ENCODE measurements around the gene NDUFAF8. TPM values are rescaled to one million over a fixed set of nuclear protein-coding genes. Genes with fewer than 3 reads are reported as not detected.
"Not testable (repeated sequence)": the region's sequence is repeated elsewhere in the genome, so short reads cannot be mapped to it uniquely, and the experiment has no call there.

The NDUFAF8 gene
- total RNA-seq, 1 experiment from 2014 or later = 65.0 TPM

DNA sequence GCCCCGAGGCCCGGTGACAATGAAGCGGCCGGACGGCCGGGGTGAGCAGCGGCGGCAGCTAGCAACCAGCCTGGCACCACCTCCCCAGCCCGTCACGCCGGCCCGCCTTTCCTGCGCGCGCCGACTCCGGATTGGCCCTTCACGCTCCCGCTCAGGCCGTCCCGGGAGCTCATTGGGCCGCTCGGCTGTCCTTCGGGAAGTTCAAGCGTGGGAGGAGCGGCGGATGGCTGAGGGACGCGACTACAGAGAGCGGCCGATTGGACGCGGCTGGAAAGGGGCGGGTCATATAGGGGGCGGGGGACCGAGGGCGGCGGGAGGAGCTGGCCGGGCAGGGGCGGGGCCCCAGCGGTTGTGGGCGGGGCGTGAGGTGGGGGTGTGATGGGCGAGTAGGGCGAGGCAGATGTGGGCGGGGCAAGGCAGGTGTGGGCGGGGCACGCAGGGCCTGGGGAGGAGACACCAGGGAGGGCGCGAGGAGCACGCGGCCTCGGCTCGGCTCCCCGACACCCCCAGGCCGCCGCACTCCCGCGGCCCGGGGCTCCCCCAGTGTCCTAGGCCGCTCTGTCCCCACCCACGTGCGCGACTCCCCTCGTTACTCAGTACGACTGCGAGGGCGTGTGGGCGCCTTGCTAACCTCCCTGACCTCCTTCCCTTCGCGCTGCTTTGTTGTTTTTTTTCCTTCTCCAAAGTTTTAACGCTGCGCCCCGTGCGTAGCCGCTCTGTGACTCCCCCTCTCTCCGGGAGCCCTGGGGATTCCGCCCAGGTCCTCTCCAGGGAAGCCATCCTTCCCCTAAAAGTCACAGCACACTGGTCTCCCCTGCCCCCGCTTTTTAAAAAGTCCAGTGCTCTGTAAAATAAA, 16.0 kb upstream of the NDUFAF8 start, which contains the start of gene CEP131:
Gene CEP131, minus strand, starts transcription at position 60 of the 856 bp plus-strand sequence. CDS start 2,909 bp downstream, outside the sequence.
- Mint-ChIP-seq H3K27ac (ENCODE audit: unreplicated experiment) (peak within 1 kb of the TSS; percentile 90), H3K36me3 (ENCODE audit: insufficient read depth, unreplicated experiment) (peaks cover 10% of the 10 kb centered on the region), H3K9me3 (ENCODE audit: unreplicated experiment) (no peaks in the 10 kb centered on the region), H3K4me1 (ENCODE audit: low read depth, unreplicated experiment) (no peaks in the 10 kb centered on the region), H3K27me3 (ENCODE audit: insufficient read depth, unreplicated experiment) (no peaks in the 10 kb centered on the region), H3K4me3 (ENCODE audit: unreplicated experiment) (peak within 1 kb of the TSS; percentile 80)
- TF ChIP-seq, protein P1, sequence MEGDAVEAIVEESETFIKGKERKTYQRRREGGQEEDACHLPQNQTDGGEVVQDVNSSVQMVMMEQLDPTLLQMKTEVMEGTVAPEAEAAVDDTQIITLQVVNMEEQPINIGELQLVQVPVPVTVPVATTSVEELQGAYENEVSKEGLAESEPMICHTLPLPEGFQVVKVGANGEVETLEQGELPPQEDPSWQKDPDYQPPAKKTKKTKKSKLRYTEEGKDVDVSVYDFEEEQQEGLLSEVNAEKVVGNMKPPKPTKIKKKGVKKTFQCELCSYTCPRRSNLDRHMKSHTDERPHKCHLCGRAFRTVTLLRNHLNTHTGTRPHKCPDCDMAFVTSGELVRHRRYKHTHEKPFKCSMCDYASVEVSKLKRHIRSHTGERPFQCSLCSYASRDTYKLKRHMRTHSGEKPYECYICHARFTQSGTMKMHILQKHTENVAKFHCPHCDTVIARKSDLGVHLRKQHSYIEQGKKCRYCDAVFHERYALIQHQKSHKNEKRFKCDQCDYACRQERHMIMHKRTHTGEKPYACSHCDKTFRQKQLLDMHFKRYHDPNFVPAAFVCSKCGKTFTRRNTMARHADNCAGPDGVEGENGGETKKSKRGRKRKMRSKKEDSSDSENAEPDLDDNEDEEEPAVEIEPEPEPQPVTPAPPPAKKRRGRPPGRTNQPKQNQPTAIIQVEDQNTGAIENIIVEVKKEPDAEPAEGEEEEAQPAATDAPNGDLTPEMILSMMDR (IDR thresholded peaks at IDR 0.05; ENCODE audit: insufficient read depth in 1 of 2, low read depth in 1 of 2, low read length in 1 of 2, severe bottlenecking in 1 of 2, unreplicated experiment in 1 of 2) = no peak
- Histone ChIP-seq H3K27me3 (replicated peaks; ENCODE audit: control insufficient read depth, insufficient read depth, low read length) (no peaks in the 10 kb centered on the region), H3K9me3 (0 out of 2 replicates have a peak, but pooled peaks cover 3% of the 10 kb centered on the region), H3K36me3 (ENCODE audit: control insufficient read depth, insufficient read depth, low read length) (no peaks in the 10 kb centered on the region), H3K4me1 (peaks cover 9% of the 10 kb centered on the region), H3K4me3 (ENCODE audit: low read depth, low read length) (peak within 1 kb of the TSS; percentile 95)
- intact Hi-C loops (cut with micrococcal nuclease; ENCODE audit: unreplicated experiment) = loop anchor here (1.0 to 5.0 kb wide), 4 partner anchors 16 to 186 kb away; partner anchors contain the start of genes BAHCC1, BAIAP2, NDUFAF8 and TEPSIN
- POLR2A ChIA-PET = interaction anchor here (0.5 to 1.3 kb wide), 23 partner anchors 12 to 997 kb away, joined by 3 to 34 read pairs (median 4); partner anchors contain the start of genes ACTG1, BAHCC1, NDUFAF8 and NPLOC4
- CTCF ChIA-PET = interaction anchor here (0.6 to 1.3 kb wide), 17 partner anchors 11 to 489 kb away, joined by 3 to 12 read pairs (median 5); partner anchors contain the start of genes BAHCC1, CHMP6, NDUFAF8 and TEPSIN
- peak; percentile 99 to 100 for DNase-seq
- BruUV-seq (replicated peaks) = no TSS peak

DNA sequence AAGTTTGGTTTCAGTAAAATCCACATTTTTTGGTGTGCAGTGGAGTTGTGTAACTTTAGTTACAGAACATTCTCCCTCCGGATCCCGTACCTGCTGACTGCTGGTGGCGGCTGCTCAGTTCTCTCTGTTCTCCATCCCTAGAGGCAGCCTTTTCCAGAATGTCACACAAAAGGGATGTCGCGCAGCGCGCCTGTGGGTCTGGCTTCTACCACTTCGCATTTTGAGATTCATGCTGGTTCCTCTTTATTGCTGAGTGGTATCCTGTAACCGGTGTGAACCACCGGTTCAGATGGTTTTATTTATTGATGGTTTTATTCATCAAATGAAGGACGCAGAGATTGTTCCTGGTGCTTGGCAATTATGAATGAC, 15.4 kb upstream of the NDUFAF8 start:
- Mint-ChIP-seq H3K27me3 (ENCODE audit: insufficient read depth, unreplicated experiment) (no peaks in the 10 kb centered on the region), H3K27ac (ENCODE audit: unreplicated experiment) (peak overlapping the region; percentile 90), H3K9me3 (ENCODE audit: unreplicated experiment) (no peaks in the 10 kb centered on the region), H3K4me3 (ENCODE audit: unreplicated experiment) (peak overlapping the region; percentile 80), H3K36me3 (ENCODE audit: insufficient read depth, unreplicated experiment) (peaks cover 10% of the 10 kb centered on the region), H3K4me1 (ENCODE audit: low read depth, unreplicated experiment) (no peaks in the 10 kb centered on the region)
- Histone ChIP-seq H3K4me1 (peaks cover 9% of the 10 kb centered on the region), H3K9me3 (0 out of 2 replicates have a peak, but pooled peaks cover 3% of the 10 kb centered on the region), H3K4me3 (ENCODE audit: low read depth, low read length) (peak overlapping the region; percentile 70), H3K36me3 (ENCODE audit: control insufficient read depth, insufficient read depth, low read length) (no peaks in the 10 kb centered on the region), H3K27me3 (replicated peaks; ENCODE audit: control insufficient read depth, insufficient read depth, low read length) (no peaks in the 10 kb centered on the region)
- ChIA-PET CTCF (no interaction called here), POLR2A (no interaction called here)
- TF ChIP-seq, protein P1 (IDR thresholded peaks at IDR 0.05; ENCODE audit: insufficient read depth in 1 of 2, low read depth in 1 of 2, low read length in 1 of 2, severe bottlenecking in 1 of 2, unreplicated experiment in 1 of 2) = no peak
- intact Hi-C loops (cut with micrococcal nuclease; ENCODE audit: unreplicated experiment) = loop anchor here (1.0 to 5.0 kb wide), 4 partner anchors 16 to 186 kb away; partner anchors contain the start of genes BAHCC1, BAIAP2, NDUFAF8 and TEPSIN
- TSS peak; percentile 49 for BruUV-seq (replicated peaks)
- DNase-seq = peak in 1 of 2 experiments; percentile 47

DNA sequence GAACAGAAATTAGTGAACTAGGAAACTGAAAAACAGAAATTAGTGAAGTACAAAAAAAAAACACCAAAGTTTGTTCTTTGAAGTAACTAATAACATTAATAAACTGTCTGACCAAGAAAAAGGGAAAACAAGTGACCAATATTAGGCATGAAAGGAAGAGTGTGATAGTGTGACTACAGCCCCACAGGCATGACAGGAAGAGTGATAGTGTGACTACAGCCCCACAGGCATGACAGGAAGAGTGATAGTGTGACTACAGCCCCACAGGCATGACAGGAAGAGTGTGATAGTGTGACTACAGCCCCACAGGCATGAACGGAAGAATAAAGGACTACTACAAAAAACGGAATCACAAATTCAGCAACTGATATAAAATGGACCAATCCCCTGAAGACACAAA, 11.5 kb upstream of the NDUFAF8 start:
- H3K27me3 Mint-ChIP-seq (ENCODE audit: insufficient read depth, unreplicated experiment); BruUV-seq (replicated peaks); H3K4me3 ChIP-seq (ENCODE audit: low read depth, low read length); H3K4me1 ChIP-seq; H3K27me3 ChIP-seq (replicated peaks; ENCODE audit: control insufficient read depth, insufficient read depth, low read length); H3K4me3 Mint-ChIP-seq (ENCODE audit: unreplicated experiment); H3K9me3 Mint-ChIP-seq (ENCODE audit: unreplicated experiment); DNase-seq; CTCF ChIA-PET; H3K27ac Mint-ChIP-seq (ENCODE audit: unreplicated experiment); POLR2A ChIA-PET; H3K9me3 ChIP-seq; intact Hi-C loops (cut with micrococcal nuclease; ENCODE audit: unreplicated experiment); H3K4me1 Mint-ChIP-seq (ENCODE audit: low read depth, unreplicated experiment); H3K36me3 ChIP-seq (ENCODE audit: control insufficient read depth, insufficient read depth, low read length): not testable (repeated sequence)
- H3K36me3 Mint-ChIP-seq (ENCODE audit: insufficient read depth, unreplicated experiment) = peaks cover 30% of the 10 kb centered on the region
